H9 (cell line): ENCODE data around the gene ABCC2. TPM values are rescaled to one million over a fixed set of nuclear protein-coding genes. Genes with fewer than 3 reads are reported as not detected.

Experiments
- DNase-seq: peaks from one replicate; pipeline ENCODE4 v3.0.0-alpha.2; 2017
- H2AFZ ChIP-seq: one replicate; pipeline ENCODE4 v1.6.1; 2013; ENCODE audit warnings: mild to moderate bottlenecking, low read length, control low read depth, moderate library complexity
- H2AK5ac ChIP-seq: 2 replicates; pipeline ENCODE4 v1.6.1; 2013; ENCODE audit warnings: low read length, control low read depth, mixed read lengths; ENCODE audit not compliant: insufficient read length
- H2BK120ac ChIP-seq: one replicate; pipeline ENCODE4 v1.6.1; 2013; ENCODE audit warnings: low read depth, mild to moderate bottlenecking, low read length, control low read depth, inconsistent platforms; ENCODE audit not compliant: poor library complexity, severe bottlenecking
- H2BK12ac ChIP-seq: 2 replicates; pipeline ENCODE4 v1.6.1; 2013; ENCODE audit warnings: low read length, control low read depth, mixed read lengths, low read depth; ENCODE audit not compliant: insufficient read length
- H2BK15ac ChIP-seq: 2 replicates; pipeline ENCODE4 v1.6.1; 2013; ENCODE audit warnings: low read depth, low read length, control low read depth
- H2BK20ac ChIP-seq: one replicate; pipeline ENCODE4 v1.6.1; 2013; ENCODE audit warnings: low read depth, mild to moderate bottlenecking, low read length, control low read depth, inconsistent platforms; ENCODE audit not compliant: poor library complexity, severe bottlenecking
- H2BK5ac ChIP-seq: 2 replicates; pipeline ENCODE4 v1.6.1; 2013; ENCODE audit warnings: low read length, control low read depth, mixed read lengths; ENCODE audit not compliant: insufficient read length
- H3K14ac ChIP-seq: 2 replicates; pipeline ENCODE4 v1.6.1; 2013; ENCODE audit warnings: low read length, control low read depth; ENCODE audit not compliant: insufficient read depth
- H3K18ac ChIP-seq: 2 replicates; pipeline ENCODE4 v1.6.1; 2013; ENCODE audit warnings: low read depth, mild to moderate bottlenecking, mixed read lengths, low read length, control low read depth; ENCODE audit not compliant: insufficient read length
- H3K23ac ChIP-seq: 2 replicates; pipeline ENCODE4 v1.6.1; 2013; ENCODE audit warnings: low read length, control low read depth, mixed read lengths, low read depth; ENCODE audit not compliant: insufficient read length
- H3K23me2 ChIP-seq: 2 replicates; pipeline ENCODE4 v1.6.1; 2013; ENCODE audit warnings: low read depth, mild to moderate bottlenecking, mixed read lengths, low read length, control low read depth; ENCODE audit not compliant: insufficient read length, poor library complexity, severe bottlenecking
- H3K27ac ChIP-seq: 2 replicates; pipeline ENCODE4 v1.5.1; 2013; ENCODE audit warnings: low read length, control low read depth, mixed read lengths, low read depth; ENCODE audit not compliant: insufficient read length
- H3K27me3 ChIP-seq: 2 replicates; pipeline ENCODE4 v1.6.1; 2013; ENCODE audit warnings: low read length, control low read depth, inconsistent platforms; ENCODE audit not compliant: insufficient read depth
- H3K4ac ChIP-seq: 2 replicates; pipeline ENCODE4 v1.6.1; 2013; ENCODE audit warnings: low read depth, mild to moderate bottlenecking, control low read depth, inconsistent platforms, low read length, moderate library complexity
- H3K4me1 ChIP-seq: 2 replicates; pipeline ENCODE4 v1.6.1; 2013; ENCODE audit warnings: low read length, control low read depth, inconsistent platforms; ENCODE audit not compliant: insufficient read depth
- H3K4me2 ChIP-seq: 2 replicates; pipeline ENCODE4 v1.6.1; 2013; ENCODE audit warnings: low read length, control low read depth, mixed read lengths; ENCODE audit not compliant: insufficient read length, insufficient read depth
- H3K56ac ChIP-seq: 2 replicates; pipeline ENCODE4 v1.6.1; 2013; ENCODE audit warnings: low read depth, mild to moderate bottlenecking, mixed read lengths, low read length, control low read depth; ENCODE audit not compliant: insufficient read length
- H3K79me1 ChIP-seq: 2 replicates; pipeline ENCODE4 v1.6.1; 2013; ENCODE audit warnings: low read depth, mild to moderate bottlenecking, moderate library complexity, low read length, control low read depth, inconsistent platforms; ENCODE audit not compliant: insufficient read depth, poor library complexity, severe bottlenecking
- H3K79me2 ChIP-seq: 2 replicates; pipeline ENCODE4 v1.6.1; 2013; ENCODE audit warnings: low read length, control low read depth, inconsistent platforms; ENCODE audit not compliant: insufficient read depth
- H3K9ac ChIP-seq: 2 replicates; pipeline ENCODE4 v1.6.1; 2013; ENCODE audit warnings: low read length, control low read depth, mixed read lengths; ENCODE audit not compliant: insufficient read length; ENCODE audit errors: extremely low read depth
- H3K9me3 ChIP-seq: one replicate; pipeline ENCODE4 v1.6.1; 2013; ENCODE audit warnings: low read depth, low read length, inconsistent platforms; ENCODE audit not compliant: control insufficient read depth
- H3T11ph ChIP-seq: one replicate; pipeline ENCODE4 v1.6.1; 2013; ENCODE audit warnings: mild to moderate bottlenecking, low read length, control low read depth, inconsistent platforms
- H4K20me1 ChIP-seq: one replicate; pipeline ENCODE4 v1.6.1; 2013; ENCODE audit not compliant: control insufficient read depth, insufficient read length, insufficient read depth
- H4K5ac ChIP-seq: 2 replicates; pipeline ENCODE4 v1.6.1; 2013; ENCODE audit warnings: low read depth, mild to moderate bottlenecking, mixed read lengths, low read length, control low read depth; ENCODE audit not compliant: insufficient read length
- H4K8ac ChIP-seq: replicated peaks from 2 replicates; pipeline ENCODE4 v1.6.1; 2013; ENCODE audit warnings: low read length, control low read depth, mixed read lengths, low read depth; ENCODE audit not compliant: insufficient read length
- H4K91ac ChIP-seq: 2 replicates; pipeline ENCODE4 v1.6.1; 2013; ENCODE audit warnings: low read depth, mild to moderate bottlenecking, moderate library complexity, mixed read lengths, low read length, control low read depth; ENCODE audit not compliant: insufficient read length
- H3K27ac Mint-ChIP-seq, 3 experiments: 2 replicates in 2 of 3; 3 replicates in 1 of 3; pipeline ENCODE4 v1.8.0; 2020 to 2021; ENCODE audit warnings: mixed read lengths in 3 of 3, mild to moderate bottlenecking in 1 of 3, moderate library complexity in 1 of 3
- H3K27me3 Mint-ChIP-seq: 2 replicates; pipeline ENCODE4 v1.8.0; 2021; ENCODE audit warnings: low read depth, mild to moderate bottlenecking, moderate library complexity, mixed read lengths
- H3K36me3 Mint-ChIP-seq, 3 experiments: 2 replicates in 2 of 3; 3 replicates in 1 of 3; pipeline ENCODE4 v1.8.0; 2020 to 2021; ENCODE audit warnings: low read depth in 3 of 3, mixed read lengths in 3 of 3; ENCODE audit not compliant: insufficient read depth in 1 of 3
- H3K4me1 Mint-ChIP-seq, 2 experiments: 2 replicates each; pipeline ENCODE4 v1.8.0; 2020; ENCODE audit warnings: mixed read lengths in 2 of 2
- H3K4me3 Mint-ChIP-seq, 2 experiments: 2 replicates in 1 of 2; 3 replicates in 1 of 2; pipeline ENCODE4 v1.8.0; 2020 to 2021; ENCODE audit warnings: mild to moderate bottlenecking in 2 of 2, mixed read lengths in 2 of 2, moderate library complexity in 1 of 2
- H3K9me3 Mint-ChIP-seq, 2 experiments: 2 replicates in 1 of 2; 3 replicates in 1 of 2; pipeline ENCODE4 v1.8.0; 2020; ENCODE audit warnings: mild to moderate bottlenecking in 2 of 2, mixed read lengths in 2 of 2, moderate library complexity in 1 of 2
- CTCF ChIP-seq: fragments of 200-600 bp; sonication (generic); conservative IDR thresholded peaks from 3 replicates; pipeline ENCODE4 v1.8.0; 2021; ENCODE audit warnings: antibody characterized with exemption, mild to moderate bottlenecking
- WGBS: extraction: QIAGEN DNeasy Blood & Tissue Kit; methylation state at CpG from one replicate; pipeline ENCODE4 v1.1.7; 2013; ENCODE audit warnings: missing lambda C conversion rate, low lambda C conversion rate, mixed read lengths; ENCODE audit not compliant: insufficient read length; ENCODE audit errors: extremely low coverage; 5-methylcytosine and 5-hydroxymethylcytosine counted together
- total RNA-seq: library from RNA; stranded (reverse); gene quantifications from 2 replicates; pipeline ENCODE4 v1.2.1, GENCODE V29; 2021

Gene ABCC2
- total RNA-seq, 1 experiment from 2014 or later, result 0.68 TPM

- no peaks in the 10 kb centered on the region for H3K79me2 ChIP-seq
- no peak overlapping the region for H3K9ac ChIP-seq
- H3K27ac ChIP-seq, result no peak overlapping the region
- H3K14ac ChIP-seq, result no peak overlapping the region
- no peak overlapping the region for H4K5ac ChIP-seq
- no peak overlapping the region for H2BK20ac ChIP-seq
- no peak overlapping the region for H3K4ac ChIP-seq
- H4K20me1 ChIP-seq, result no peaks in the 10 kb centered on the region
- H3K18ac ChIP-seq, result no peak overlapping the region
- H3K23me2 ChIP-seq, result no peaks in the 10 kb centered on the region
- H3K9me3 Mint-ChIP-seq, result no peaks in the 10 kb centered on the region
- no CpG with 5 or more reads among the region's 5 CpGs for WGBS
- no peak overlapping the region for H2BK12ac ChIP-seq
- H3K4me1 ChIP-seq, result no peaks in the 10 kb centered on the region
- no peak overlapping the region for H2BK5ac ChIP-seq
- H3K27me3 Mint-ChIP-seq, result no peaks in the 10 kb centered on the region
- H3K79me1 ChIP-seq, result no peaks in the 10 kb centered on the region
- H3K4me1 Mint-ChIP-seq, result no peaks in the 10 kb centered on the region
- H3K4me2 ChIP-seq, result no peak overlapping the region
- no peak overlapping the region for H3K23ac ChIP-seq
- no peak overlapping the region for H3K4me3 Mint-ChIP-seq
- H3T11ph ChIP-seq, result no peak overlapping the region
- H2BK15ac ChIP-seq, result no peak overlapping the region
- H4K91ac ChIP-seq, result no peak overlapping the region
- no peak overlapping the region for H2AFZ ChIP-seq
- no peak overlapping the region for H2BK120ac ChIP-seq
- TF ChIP-seq CTCF, result no peak
- H3K36me3 Mint-ChIP-seq, result peaks cover 44 to 55% (median 53%) of the 10 kb centered on the region in 3 experiments
- H3K56ac ChIP-seq, result no peak overlapping the region
- no peak overlapping the region for H4K8ac ChIP-seq
- peak overlapping the region in 1 of 3 experiments; percentile 55; a peak in 1 of 7 replicates for H3K27ac Mint-ChIP-seq
- H3K9me3 ChIP-seq, result no peaks in the 10 kb centered on the region
- no peaks in the 10 kb centered on the region for H3K27me3 ChIP-seq
- no peak overlapping the region for H2AK5ac ChIP-seq
- DNase-seq, result no peak
Measured at GRCh38 chr10:99875473-99875872, 93.0 kb downstream of the ABCC2 start.
